Smooth muscle cell (in vitro differentiated cells): ENCODE results near the gene CDH11. TPM values are rescaled to one million over a fixed set of nuclear protein-coding genes. Genes with fewer than 3 reads are reported as not detected.
A peak's percentile ranks its signal among the peaks of the same experiment; 100 is the strongest.

ENCODE experiments used
- DNase-seq: peaks from one replicate; lab custom pipeline; 2025; ENCODE audit not compliant: unreplicated experiment; lab: John Stamatoyannopoulos, UW
- H2AFZ ChIP-seq: fragments of 200-600 bp; sonication (generic); 2 replicates; pipeline ENCODE4 v1.6.0; 2016; ENCODE audit warnings: antibody characterized with exemption, low read depth, mild to moderate bottlenecking
- H3F3A ChIP-seq: fragments of 200-600 bp; sonication (generic); 2 replicates; pipeline ENCODE4 v1.6.0; 2017; ENCODE audit warnings: antibody characterized with exemption, low read depth
- H3K27ac ChIP-seq: fragments of 200-600 bp; sonication (generic); 2 replicates; pipeline ENCODE4 v1.5.1; 2016; ENCODE audit warnings: low read depth, mild to moderate bottlenecking
- H3K27me3 ChIP-seq: fragments of 200-600 bp; sonication (generic); 2 replicates; pipeline ENCODE4 v1.6.1; 2016; ENCODE audit warnings: low read depth, mild to moderate bottlenecking
- H3K36me3 ChIP-seq: fragments of 200-600 bp; sonication (generic); 2 replicates; pipeline ENCODE4 v1.5.1; 2016; ENCODE audit warnings: low read depth
- H3K4me1 ChIP-seq: fragments of 200-600 bp; sonication (generic); 2 replicates; pipeline ENCODE4 v1.5.1; 2016; ENCODE audit warnings: low read depth
- H3K4me2 ChIP-seq: fragments of 200-600 bp; sonication (generic); 2 replicates; pipeline ENCODE4 v1.6.0; 2016; ENCODE audit warnings: mild to moderate bottlenecking
- H3K4me3 ChIP-seq: fragments of 200-600 bp; sonication (generic); 2 replicates; pipeline ENCODE4 v1.5.1; 2016; ENCODE audit warnings: mild to moderate bottlenecking
- H3K79me2 ChIP-seq: fragments of 200-600 bp; sonication (generic); 2 replicates; pipeline ENCODE4 v1.6.0; 2016; ENCODE audit warnings: low read depth, mild to moderate bottlenecking
- H3K9ac ChIP-seq: fragments of 200-600 bp; sonication (generic); 2 replicates; pipeline ENCODE4 v1.6.0; 2016; ENCODE audit warnings: low read depth
- H3K9me3 ChIP-seq: fragments of 200-600 bp; sonication (generic); replicated peaks from 2 replicates; pipeline ENCODE4 v1.5.1; 2016; ENCODE audit warnings: low read depth
- H4K20me1 ChIP-seq: fragments of 200-600 bp; sonication (generic); 2 replicates; pipeline ENCODE4 v1.6.0; 2016; ENCODE audit warnings: low read depth
- CTCF ChIP-seq: fragments of 200-600 bp; sonication (generic); IDR thresholded peaks from 2 replicates; pipeline ENCODE4 v1.5.1; 2017; ENCODE audit warnings: borderline replicate concordance, mild to moderate bottlenecking, antibody characterized with exemption; ENCODE audit not compliant: insufficient read depth, poor library complexity, severe bottlenecking
- WGBS: methylation state at CpG from one replicate; pipeline ENCODE4 v1.1.7; 2016; ENCODE audit warnings: low lambda C conversion rate; 5-methylcytosine and 5-hydroxymethylcytosine counted together
- polyA plus RNA-seq: library from polyadenylated mRNA; unstranded; fragments of >200 nt; fragmentation: Nextera tagmentation; extraction: Ambion mirVana; gene quantifications from 2 replicates; pipeline ENCODE4 v1.2.1, GENCODE V29; 2016
- total RNA-seq: library from RNA; depleted of rRNA; stranded (reverse); fragments of >200 nt; gene quantifications from 2 replicates; pipeline ENCODE4 v1.2.3, GENCODE V29; 2014

CDH11 gene
- total and polyA plus RNA-seq, 2 experiments from 2014 or later, result 1,034 to 1,251 TPM

GRCh38 chr16:65069065-65069464, 52.8 kb downstream of the CDH11 start:
- peak overlapping the region; percentile 96 for H3K27ac ChIP-seq
- H3K9me3 ChIP-seq, result no peaks in the 10 kb centered on the region
- H4K20me1 ChIP-seq, result peaks cover 100% of the 10 kb centered on the region
- no peak overlapping the region for H2AFZ ChIP-seq
- no peaks in the 10 kb centered on the region for H3K36me3 ChIP-seq
- H3K79me2 ChIP-seq, result peaks cover 98% of the 10 kb centered on the region
- WGBS, result 58% methylated on average over 4 of the region's 4 CpGs
- no peak for TF ChIP-seq CTCF
- H3K4me1 ChIP-seq, result peaks cover 38% of the 10 kb centered on the region
- peak overlapping the region; percentile 69 for H3K9ac ChIP-seq
- H3K4me2 ChIP-seq, result peak overlapping the region; percentile 77
- no peak for DNase-seq
- peaks cover 54% of the 10 kb centered on the region for H3F3A ChIP-seq
- H3K27me3 ChIP-seq, result no peaks in the 10 kb centered on the region
- no peak overlapping the region for H3K4me3 ChIP-seq

- TF ChIP-seq CTCF, result no peak
- Histone ChIP-seq H2AFZ (no peak overlapping the region), H3K9me3 (no peaks in the 10 kb centered on the region), H3K4me1 (peaks cover 32% of the 10 kb centered on the region), H3K79me2 (peaks cover 98% of the 10 kb centered on the region), H3K27me3 (no peaks in the 10 kb centered on the region), H4K20me1 (peaks cover 100% of the 10 kb centered on the region), H3F3A (peaks cover 54% of the 10 kb centered on the region), H3K9ac (peak overlapping the region; percentile 69), H3K27ac (peak overlapping the region; percentile 96), H3K36me3 (no peaks in the 10 kb centered on the region), H3K4me2 (peak overlapping the region; percentile 77), H3K4me3 (no peak overlapping the region)
- 22% methylated on average over 5 of the region's 5 CpGs for WGBS
- DNase-seq, result no peak
Measured at GRCh38 chr16:65068151-65068740, 53.6 kb downstream of the CDH11 start.

- no peak overlapping the region for H3K4me3 ChIP-seq
- peaks cover 98% of the 10 kb centered on the region for H3K79me2 ChIP-seq
- H3K27ac ChIP-seq, result peak overlapping the region; percentile 96
- H3K9ac ChIP-seq, result no peak overlapping the region
- H4K20me1 ChIP-seq, result peaks cover 100% of the 10 kb centered on the region
- no peaks in the 10 kb centered on the region for H3K9me3 ChIP-seq
- H3K27me3 ChIP-seq, result no peaks in the 10 kb centered on the region
- peaks cover 40% of the 10 kb centered on the region for H3K4me1 ChIP-seq
- H3K36me3 ChIP-seq, result no peaks in the 10 kb centered on the region
- peaks cover 51% of the 10 kb centered on the region for H3F3A ChIP-seq
- DNase-seq, result no peak
- 12% methylated on average over 1 of the region's 1 CpG for WGBS
- TF ChIP-seq CTCF, result no peak
- peak overlapping the region; percentile 0 for H3K4me2 ChIP-seq
- H2AFZ ChIP-seq, result no peak overlapping the region
Measured at GRCh38 chr16:65066651-65067050, 55.2 kb downstream of the CDH11 start.

GRCh38 chr16:65065031-65065430, 56.8 kb downstream of the CDH11 start:
- Histone ChIP-seq H3K27ac (peak overlapping the region; percentile 96), H3K27me3 (no peaks in the 10 kb centered on the region), H3K4me2 (peak overlapping the region; percentile 10), H3K36me3 (no peaks in the 10 kb centered on the region), H3F3A (peaks cover 56% of the 10 kb centered on the region), H3K9ac (no peak overlapping the region), H2AFZ (no peak overlapping the region), H4K20me1 (peaks cover 100% of the 10 kb centered on the region), H3K4me1 (peaks cover 43% of the 10 kb centered on the region), H3K9me3 (no peaks in the 10 kb centered on the region), H3K4me3 (no peak overlapping the region), H3K79me2 (peaks cover 100% of the 10 kb centered on the region)
- no peak for TF ChIP-seq CTCF
- DNase-seq, result no peak
- 91% methylated on average over 7 of the region's 7 CpGs for WGBS
